ENCODE measurements around the gene SLC22A3.
"Not testable (repeated sequence)": the region's sequence is repeated elsewhere in the genome, so short reads cannot be mapped to it uniquely, and the experiment has no call there.

Gene SLC22A3

GRCh38 chr6:160348223-160349019, at the start of gene SLC22A3:
Gene SLC22A3, plus strand, starts transcription at chr6:160348378. Its CDS starts 42 bp downstream, at chr6:160348420.
- ATAC-seq = no peak

GRCh38 chr6:160299559-160299958, 48.6 kb upstream of the SLC22A3 start:
- ATAC-seq = no peak

GRCh38 chr6:160300076-160300695, 48.0 kb upstream of the SLC22A3 start:
- ATAC-seq = no peak

- ATAC-seq = no peak
Measured at GRCh38 chr6:160301339-160301738, 46.8 kb upstream of the SLC22A3 start.

- not testable (repeated sequence) for ATAC-seq
Measured at GRCh38 chr6:160302431-160303082, 45.6 kb upstream of the SLC22A3 start.

- no peak for ATAC-seq
Measured at GRCh38 chr6:160303806-160304205, 44.4 kb upstream of the SLC22A3 start.

GRCh38 chr6:160305926-160306713, 42.1 kb upstream of the SLC22A3 start:
- ATAC-seq = no peak

GRCh38 chr6:160309718-160310117, 38.5 kb upstream of the SLC22A3 start:
- ATAC-seq = no peak

GRCh38 chr6:160312900-160313299, 35.3 kb upstream of the SLC22A3 start:
- ATAC-seq = no peak

- ATAC-seq = no peak
Measured at GRCh38 chr6:160315310-160315709, 32.9 kb upstream of the SLC22A3 start.

GRCh38 chr6:160316261-160316660, 31.9 kb upstream of the SLC22A3 start:
- no peak for ATAC-seq

GRCh38 chr6:160319246-160319645, 28.9 kb upstream of the SLC22A3 start:
- no peak for ATAC-seq

- no peak for ATAC-seq
Measured at GRCh38 chr6:160321729-160322505, 26.3 kb upstream of the SLC22A3 start.

GRCh38 chr6:160327981-160328380, 20.2 kb upstream of the SLC22A3 start:
- ATAC-seq = no peak

- no peak for ATAC-seq
Measured at GRCh38 chr6:160328447-160328846, 19.7 kb upstream of the SLC22A3 start.

- no peak for ATAC-seq
Measured at GRCh38 chr6:160329188-160329587, 19.0 kb upstream of the SLC22A3 start.

GRCh38 chr6:160330619-160331018, 17.6 kb upstream of the SLC22A3 start:
- no peak for ATAC-seq

- ATAC-seq = no peak
Measured at GRCh38 chr6:160331204-160331603, 17.0 kb upstream of the SLC22A3 start.

GRCh38 chr6:160331753-160332152, 16.4 kb upstream of the SLC22A3 start:
- no peak for ATAC-seq

- no peak for ATAC-seq
Measured at GRCh38 chr6:160333101-160333500, 15.1 kb upstream of the SLC22A3 start.

GRCh38 chr6:160333841-160334240, 14.3 kb upstream of the SLC22A3 start:
- ATAC-seq = no peak

GRCh38 chr6:160336200-160336599, 12.0 kb upstream of the SLC22A3 start:
- no peak for ATAC-seq

Data from activated CD4-positive, CD25-positive, alpha-beta regulatory T cell treated with anti-CD3 and anti-CD28 coated beads, Interleukin-2, amount 50 U/mL, for 24 hours (primary cell).